Panc1 (cell line): ENCODE results near the gene ATF3. TPM values are rescaled to one million over a fixed set of nuclear protein-coding genes. Genes with fewer than 3 reads are reported as not detected.

Source experiments
- ATAC-seq: fragments of 200-7000 bp; cut with Tn5 transposase; 2 replicates; pipeline ENCODE4 v1.9.1; 2020; ENCODE audit warnings: mild to moderate bottlenecking, moderate library complexity
- BruUV-seq: library from RNA; stranded (reverse); fragments of 400-500 nt; replicated peaks from 2 replicates; lab custom pipeline; 2021; lab: Mats Ljungman, UMichigan
- CTCF ChIA-PET: fragments of 300-600 bp; sonication (Branson Sonifier 250); formaldehyde crosslinking; loops from one replicate; lab custom pipeline; 2022; ENCODE audit warnings: antibody characterized with exemption; lab: Charles Lee
- POLR2A ChIA-PET: fragments of 300-600 bp; sonication (Branson Sonifier 250); formaldehyde crosslinking; loops from one replicate; lab custom pipeline; 2022; ENCODE audit warnings: antibody characterized with exemption; lab: Charles Lee
- DNase-seq: peaks from one replicate; pipeline ENCODE4 v3.0.0-alpha.2; 2010; ENCODE audit warnings: low read depth, low spot score
- H3K27ac ChIP-seq: 2 replicates; pipeline ENCODE4 v1.5.1; 2011; ENCODE audit warnings: mild to moderate bottlenecking, low read length, inconsistent platforms
- H3K27me3 ChIP-seq: fragments of 200-500 bp; sonication (Bioruptor generic); 2 replicates; pipeline ENCODE4 v1.6.0; 2014; ENCODE audit warnings: low read length, inconsistent platforms; ENCODE audit not compliant: control insufficient read depth, insufficient read depth
- H3K36me3 ChIP-seq: fragments of 200-500 bp; sonication (Bioruptor generic); 2 replicates; pipeline ENCODE4 v1.5.1; 2014; ENCODE audit warnings: inconsistent platforms, mild to moderate bottlenecking, low read length, moderate library complexity; ENCODE audit not compliant: control insufficient read depth, insufficient read depth
- H3K4me1 ChIP-seq: 2 replicates; pipeline ENCODE4 v1.5.1; 2011; ENCODE audit warnings: inconsistent platforms, mild to moderate bottlenecking, low read length, moderate library complexity; ENCODE audit not compliant: control insufficient read depth, insufficient read depth
- H3K4me3 ChIP-seq, 2 experiments: 2 replicates each; pipeline ENCODE4 v1.5.1; 2011 to 2012; ENCODE audit warnings: low read depth in 2 of 2, low read length in 2 of 2, mild to moderate bottlenecking in 2 of 2, inconsistent platforms in 1 of 2, moderate library complexity in 1 of 2
- H3K9me3 ChIP-seq: fragments of 200-500 bp; sonication (Bioruptor generic); 2 replicates; pipeline ENCODE4 v1.5.1; 2014; ENCODE audit warnings: low read depth, mild to moderate bottlenecking, inconsistent platforms, low read length, moderate library complexity; ENCODE audit not compliant: control insufficient read depth, insufficient read depth
- POLR2AphosphoS5 ChIP-seq: IDR thresholded peaks from 2 replicates; pipeline ENCODE4 v1.6.1; 2012; ENCODE audit warnings: mild to moderate bottlenecking, low read depth, low read length, moderate library complexity
- SIN3A ChIP-seq: IDR thresholded peaks from 2 replicates; pipeline ENCODE4 v1.6.1; 2012; ENCODE audit warnings: low read depth, mild to moderate bottlenecking, low read length, moderate library complexity, borderline replicate concordance; ENCODE audit not compliant: insufficient read depth
- TCF7L2 ChIP-seq: IDR thresholded peaks from 2 replicates; pipeline ENCODE4 v1.6.1; 2011; ENCODE audit warnings: mild to moderate bottlenecking, low read depth, low read length, inconsistent platforms
- in situ Hi-C: cut with HindIII; loops from 2 replicates; pipeline ENCODE4 v1.10.0; 2016; ENCODE audit warnings: low sequenced_read_pairs, low pct_unique_long_range_greater_than_20kb
- intact Hi-C: fragments of 100-400 bp; cut with micrococcal nuclease; formaldehyde crosslinking; loops from one replicate; pipeline ENCODE4 v1.10.0; 2022; ENCODE audit not compliant: unreplicated experiment
- total RNA-seq: library from RNA; stranded (reverse); gene quantifications from one replicate; pipeline ENCODE4 v1.2.1, GENCODE V29; 2021; ENCODE audit not compliant: unreplicated experiment
- TF ChIP-seq, protein P1 (sequence below): fragments of 450-650 bp; IDR thresholded peaks from 2 replicates; pipeline ENCODE4 v1.5.1; 2017; ENCODE audit warnings: mild to moderate bottlenecking
- TF ChIP-seq, protein P2 (sequence below), 2 experiments: IDR thresholded peaks; 2 replicates each; pipeline ENCODE4 v1.6.1; 2011 to 2012; ENCODE audit warnings: low read depth in 2 of 2, control low read depth in 1 of 2, low read length in 1 of 2, mild to moderate bottlenecking in 1 of 2, moderate library complexity in 1 of 2; ENCODE audit not compliant: insufficient read depth in 1 of 2

The ATF3 gene
- total RNA-seq, 1 experiment from 2014 or later: 13.3 TPM

DNA sequence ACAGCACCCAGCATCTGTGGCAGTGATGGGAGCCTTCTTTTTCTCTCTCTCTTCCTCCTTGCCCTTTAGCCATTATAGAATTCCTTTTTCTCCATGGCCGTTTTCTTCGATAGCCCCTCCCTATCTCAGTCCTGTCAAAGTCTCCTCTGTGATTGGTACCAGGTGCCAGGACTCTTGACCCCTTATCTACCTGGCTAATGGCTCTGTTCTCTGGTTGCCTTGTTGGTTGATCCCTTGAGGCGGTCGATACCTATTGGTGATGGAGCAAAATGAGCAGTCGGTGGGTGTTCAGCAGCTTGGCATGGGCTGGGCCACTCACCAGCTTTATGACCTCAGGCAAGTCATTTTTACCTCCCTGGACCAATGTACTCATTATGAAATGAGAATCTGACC lies 2.0 kb downstream of the ATF3 start (continued):
- no peak for TF ChIP-seq SIN3A

DNA sequence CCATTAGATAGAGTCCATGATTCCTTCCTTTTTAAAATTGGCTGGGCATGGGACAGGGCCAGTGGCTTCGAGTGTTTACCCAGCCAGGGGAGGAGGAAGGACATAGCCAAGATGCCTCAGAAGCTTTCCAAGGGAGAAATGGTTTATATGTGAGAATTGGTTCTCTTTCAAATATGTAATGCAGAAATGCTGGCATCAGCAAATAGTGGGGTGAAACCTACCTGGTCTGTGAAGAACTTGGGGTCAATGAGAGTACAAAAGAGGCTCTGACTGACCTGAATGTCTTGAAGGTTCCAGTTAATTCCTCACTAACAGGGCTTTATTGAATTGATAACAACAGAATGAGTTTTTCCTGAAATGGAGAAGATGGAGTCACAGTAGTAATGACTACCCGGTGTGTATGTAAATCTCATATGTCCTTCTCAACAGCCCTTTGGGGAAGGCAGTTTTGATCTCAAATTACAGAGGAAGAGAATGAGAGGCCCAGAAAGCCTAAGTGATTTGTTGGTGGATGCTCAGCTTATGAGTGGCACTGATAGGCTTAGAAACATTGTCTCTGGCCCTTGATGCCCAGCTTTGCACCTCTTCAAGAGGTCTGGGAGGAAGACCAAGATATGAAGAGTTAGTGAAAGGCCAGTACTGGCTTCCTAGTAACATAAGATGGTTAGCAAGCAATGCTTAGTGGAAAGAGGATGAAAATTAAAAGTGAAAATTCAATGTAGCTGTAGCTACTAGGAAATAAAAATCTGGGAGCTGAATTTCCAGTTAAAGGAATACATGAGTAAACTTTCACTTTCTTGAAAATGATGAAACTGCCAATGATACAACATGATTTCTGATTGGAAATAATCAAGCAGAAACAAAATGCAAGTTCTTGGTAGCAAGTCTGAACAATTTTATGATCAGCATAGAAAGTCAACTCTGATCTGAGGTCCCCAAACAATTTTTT lies 2.7 kb downstream of the ATF3 start:
- CTCF ChIA-PET: no interaction called here
- TF ChIP-seq, protein P1, sequence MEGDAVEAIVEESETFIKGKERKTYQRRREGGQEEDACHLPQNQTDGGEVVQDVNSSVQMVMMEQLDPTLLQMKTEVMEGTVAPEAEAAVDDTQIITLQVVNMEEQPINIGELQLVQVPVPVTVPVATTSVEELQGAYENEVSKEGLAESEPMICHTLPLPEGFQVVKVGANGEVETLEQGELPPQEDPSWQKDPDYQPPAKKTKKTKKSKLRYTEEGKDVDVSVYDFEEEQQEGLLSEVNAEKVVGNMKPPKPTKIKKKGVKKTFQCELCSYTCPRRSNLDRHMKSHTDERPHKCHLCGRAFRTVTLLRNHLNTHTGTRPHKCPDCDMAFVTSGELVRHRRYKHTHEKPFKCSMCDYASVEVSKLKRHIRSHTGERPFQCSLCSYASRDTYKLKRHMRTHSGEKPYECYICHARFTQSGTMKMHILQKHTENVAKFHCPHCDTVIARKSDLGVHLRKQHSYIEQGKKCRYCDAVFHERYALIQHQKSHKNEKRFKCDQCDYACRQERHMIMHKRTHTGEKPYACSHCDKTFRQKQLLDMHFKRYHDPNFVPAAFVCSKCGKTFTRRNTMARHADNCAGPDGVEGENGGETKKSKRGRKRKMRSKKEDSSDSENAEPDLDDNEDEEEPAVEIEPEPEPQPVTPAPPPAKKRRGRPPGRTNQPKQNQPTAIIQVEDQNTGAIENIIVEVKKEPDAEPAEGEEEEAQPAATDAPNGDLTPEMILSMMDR: no peak
- TF ChIP-seq SIN3A: no peak
- TF ChIP-seq, protein P2, sequence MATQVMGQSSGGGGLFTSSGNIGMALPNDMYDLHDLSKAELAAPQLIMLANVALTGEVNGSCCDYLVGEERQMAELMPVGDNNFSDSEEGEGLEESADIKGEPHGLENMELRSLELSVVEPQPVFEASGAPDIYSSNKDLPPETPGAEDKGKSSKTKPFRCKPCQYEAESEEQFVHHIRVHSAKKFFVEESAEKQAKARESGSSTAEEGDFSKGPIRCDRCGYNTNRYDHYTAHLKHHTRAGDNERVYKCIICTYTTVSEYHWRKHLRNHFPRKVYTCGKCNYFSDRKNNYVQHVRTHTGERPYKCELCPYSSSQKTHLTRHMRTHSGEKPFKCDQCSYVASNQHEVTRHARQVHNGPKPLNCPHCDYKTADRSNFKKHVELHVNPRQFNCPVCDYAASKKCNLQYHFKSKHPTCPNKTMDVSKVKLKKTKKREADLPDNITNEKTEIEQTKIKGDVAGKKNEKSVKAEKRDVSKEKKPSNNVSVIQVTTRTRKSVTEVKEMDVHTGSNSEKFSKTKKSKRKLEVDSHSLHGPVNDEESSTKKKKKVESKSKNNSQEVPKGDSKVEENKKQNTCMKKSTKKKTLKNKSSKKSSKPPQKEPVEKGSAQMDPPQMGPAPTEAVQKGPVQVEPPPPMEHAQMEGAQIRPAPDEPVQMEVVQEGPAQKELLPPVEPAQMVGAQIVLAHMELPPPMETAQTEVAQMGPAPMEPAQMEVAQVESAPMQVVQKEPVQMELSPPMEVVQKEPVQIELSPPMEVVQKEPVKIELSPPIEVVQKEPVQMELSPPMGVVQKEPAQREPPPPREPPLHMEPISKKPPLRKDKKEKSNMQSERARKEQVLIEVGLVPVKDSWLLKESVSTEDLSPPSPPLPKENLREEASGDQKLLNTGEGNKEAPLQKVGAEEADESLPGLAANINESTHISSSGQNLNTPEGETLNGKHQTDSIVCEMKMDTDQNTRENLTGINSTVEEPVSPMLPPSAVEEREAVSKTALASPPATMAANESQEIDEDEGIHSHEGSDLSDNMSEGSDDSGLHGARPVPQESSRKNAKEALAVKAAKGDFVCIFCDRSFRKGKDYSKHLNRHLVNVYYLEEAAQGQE (IDR thresholded peaks at IDR 0.05; ENCODE audit: insufficient read depth in 1 of 2, low read depth in 2 of 2, low read length in 1 of 2): no peak
- H3K4me1 ChIP-seq: peaks cover 17% of the 10 kb centered on the region
- intact Hi-C loops (no loop called here), in situ Hi-C loops (no loop called here)
- no peaks in the 10 kb centered on the region for H3K36me3 ChIP-seq
- no peak overlapping the region for H3K27ac ChIP-seq
- no peaks in the 10 kb centered on the region for H3K9me3 ChIP-seq
- BruUV-seq: no TSS peak
- POLR2A ChIA-PET: interaction anchor here (0.6 to 1.1 kb wide), 2 partner anchors 133 to 427 kb away, joined by 3 to 6 read pairs; no protein-coding TSS in a partner anchor
- H3K27me3 ChIP-seq: peaks cover 14% of the 10 kb centered on the region
- ATAC-seq (no peak), DNase-seq (no peak)
- H3K4me3 ChIP-seq: peak overlapping the region; percentile 74 to 84

DNA sequence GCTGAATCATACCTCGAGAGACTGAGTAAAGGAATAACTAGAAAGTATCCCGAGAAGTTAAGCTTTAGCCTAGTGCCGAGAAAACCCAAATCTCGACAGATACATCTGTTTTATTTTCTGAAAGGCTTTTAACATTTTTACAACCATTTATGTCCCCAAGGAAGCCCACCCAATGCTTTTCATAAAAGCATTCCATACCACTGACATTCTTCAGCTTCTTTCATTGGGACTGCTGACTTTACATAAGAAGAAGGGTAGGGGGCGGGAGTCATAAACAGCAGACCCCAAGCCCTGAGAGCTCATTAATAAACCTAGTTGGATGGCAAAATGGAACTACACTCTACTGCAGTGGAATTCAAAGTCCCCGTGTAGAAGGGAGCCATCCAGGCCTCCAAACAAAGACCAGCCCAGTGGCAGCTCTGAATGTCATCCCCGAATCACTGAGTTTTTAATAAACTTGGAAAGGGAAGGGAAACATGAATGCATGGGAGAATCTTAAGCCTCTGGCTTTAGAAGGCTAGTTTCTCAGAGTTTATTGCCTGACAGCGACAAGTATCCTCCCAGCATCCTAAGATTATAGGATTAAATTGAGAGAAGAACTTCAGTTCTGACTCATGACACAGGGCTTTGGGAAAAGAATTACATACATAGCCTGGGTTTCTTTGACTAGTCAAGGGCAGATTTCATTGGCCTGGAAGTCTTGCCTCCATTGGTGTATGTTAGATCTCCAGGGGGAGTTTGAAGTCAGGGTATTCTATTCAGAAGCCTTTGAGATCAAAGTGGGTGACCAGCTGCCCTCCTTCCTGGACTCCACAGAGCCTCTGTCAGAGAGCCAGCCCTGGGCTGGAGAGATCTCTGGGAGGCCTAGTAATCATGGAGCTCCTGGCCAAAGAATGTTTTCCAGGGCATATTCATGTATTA lies 3.7 kb downstream of the ATF3 start:
- ChIA-PET POLR2A (interaction anchor here (0.5 to 1.1 kb wide), 2 partner anchors 54 to 134 kb away, joined by 3 read pairs; no protein-coding TSS in a partner anchor), CTCF (interaction anchor here (0.6 kb wide), 1 partner anchor 18 kb away, joined by 7 read pairs; no protein-coding TSS in a partner anchor)
- no TSS peak for BruUV-seq
- peaks cover 5% of the 10 kb centered on the region; the same call in 1 of the 2 replicates for H3K27me3 ChIP-seq
- H3K27ac ChIP-seq: no peak overlapping the region
- ATAC-seq (no peak), DNase-seq (no peak)
- TF ChIP-seq SIN3A (no peak), POLR2AphosphoS5 (no peak), TCF7L2 (no peak)
- TF ChIP-seq, protein P2 (IDR thresholded peaks at IDR 0.05; ENCODE audit: insufficient read depth in 1 of 2, low read depth in 2 of 2, low read length in 1 of 2): no peak
- TF ChIP-seq, protein P1: no peak
- in situ Hi-C loops (no loop called here), intact Hi-C loops (no loop called here)
- H3K4me1 ChIP-seq: peaks cover 9% of the 10 kb centered on the region
- no peak overlapping the region for H3K4me3 ChIP-seq
- H3K36me3 ChIP-seq: no peaks in the 10 kb centered on the region
- no peaks in the 10 kb centered on the region for H3K9me3 ChIP-seq
